OCI-LY3 (cell line): ENCODE data around the gene TAX1BP1.
"Not testable (repeated sequence)": the region's sequence is repeated elsewhere in the genome, so short reads cannot be mapped to it uniquely, and the experiment has no call there.

Experiments
- EZH2phosphoT487 ChIP-seq: fragments of 200-600 bp; shearing (Covaris generic); IDR thresholded peaks from 2 replicates; pipeline ENCODE4 v1.6.1; 2018; ENCODE audit warnings: antibody characterized with exemption, mixed run types, low read depth
- TF ChIP-seq, protein P1 (sequence below): fragments of 200-600, 300-600 bp; sonication (generic); IDR thresholded peaks from 2 replicates; pipeline ENCODE4 v1.5.1; 2014; ENCODE audit warnings: antibody characterized with exemption, low read length, low read depth

DNA sequence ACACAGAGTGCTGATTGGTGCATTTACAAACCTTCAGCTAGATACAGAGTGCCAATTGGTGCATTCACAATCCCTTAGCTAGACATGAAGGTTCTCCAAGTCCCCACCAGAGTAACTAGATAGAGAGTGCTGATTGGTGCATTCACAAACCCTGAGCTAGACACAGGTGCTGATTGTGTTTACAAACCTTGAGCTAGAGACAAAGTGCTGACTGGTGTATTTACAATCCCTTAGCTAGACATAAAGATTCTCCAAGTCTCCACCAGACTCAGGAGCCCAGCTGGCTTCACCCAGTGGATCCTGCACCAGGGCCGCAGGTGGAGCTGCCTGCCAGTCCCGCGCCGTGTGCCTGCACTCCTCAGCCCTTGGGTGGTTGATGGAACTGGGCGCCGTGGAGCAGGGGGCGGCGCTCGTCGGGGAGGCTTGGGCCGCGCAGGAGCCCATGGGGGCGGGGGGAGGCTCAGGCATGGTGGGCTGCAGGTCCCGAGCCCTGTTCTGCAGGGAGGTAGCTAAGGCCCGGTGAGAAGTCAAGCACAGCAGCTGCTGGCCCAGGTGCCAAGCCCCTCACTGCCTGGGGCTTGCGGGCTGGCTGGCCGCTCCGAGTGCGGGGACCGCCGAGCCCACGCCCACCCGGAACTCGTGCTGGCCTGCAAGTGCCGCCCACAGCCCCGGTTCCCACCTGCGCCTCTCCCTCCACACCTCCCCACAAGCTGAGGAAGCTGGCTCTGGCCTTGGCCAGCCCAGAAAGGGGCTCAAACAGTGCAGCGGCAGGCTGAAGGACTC lies 116.9 kb downstream of the TAX1BP1 start:
- TF ChIP-seq, protein P1, sequence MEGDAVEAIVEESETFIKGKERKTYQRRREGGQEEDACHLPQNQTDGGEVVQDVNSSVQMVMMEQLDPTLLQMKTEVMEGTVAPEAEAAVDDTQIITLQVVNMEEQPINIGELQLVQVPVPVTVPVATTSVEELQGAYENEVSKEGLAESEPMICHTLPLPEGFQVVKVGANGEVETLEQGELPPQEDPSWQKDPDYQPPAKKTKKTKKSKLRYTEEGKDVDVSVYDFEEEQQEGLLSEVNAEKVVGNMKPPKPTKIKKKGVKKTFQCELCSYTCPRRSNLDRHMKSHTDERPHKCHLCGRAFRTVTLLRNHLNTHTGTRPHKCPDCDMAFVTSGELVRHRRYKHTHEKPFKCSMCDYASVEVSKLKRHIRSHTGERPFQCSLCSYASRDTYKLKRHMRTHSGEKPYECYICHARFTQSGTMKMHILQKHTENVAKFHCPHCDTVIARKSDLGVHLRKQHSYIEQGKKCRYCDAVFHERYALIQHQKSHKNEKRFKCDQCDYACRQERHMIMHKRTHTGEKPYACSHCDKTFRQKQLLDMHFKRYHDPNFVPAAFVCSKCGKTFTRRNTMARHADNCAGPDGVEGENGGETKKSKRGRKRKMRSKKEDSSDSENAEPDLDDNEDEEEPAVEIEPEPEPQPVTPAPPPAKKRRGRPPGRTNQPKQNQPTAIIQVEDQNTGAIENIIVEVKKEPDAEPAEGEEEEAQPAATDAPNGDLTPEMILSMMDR, result not testable (repeated sequence)
- not testable (repeated sequence) for TF ChIP-seq EZH2phosphoT487
